HepG2 (cell line): Measurements from ENCODE around the gene NDE1. TPM values are rescaled to one million over a fixed set of nuclear protein-coding genes. Genes with fewer than 3 reads are reported as not detected.

Source experiments
- ERF ChIP-seq: IDR thresholded peaks from 2 replicates; pipeline ENCODE4 v1.6.1; 2018; ENCODE audit warnings: missing biosample characterization, missing genetic modification reagents
- FOXK1 ChIP-seq: sonication (generic); formaldehyde crosslinking; IDR thresholded peaks from 2 replicates; pipeline ENCODE4 v1.4.0; 2020; ENCODE audit warnings: low read depth, missing genetic modification reagents, borderline replicate concordance
- HDAC1 ChIP-seq: sonication (generic); formaldehyde crosslinking; IDR thresholded peaks from 2 replicates; pipeline ENCODE4 v1.5.1; 2020; ENCODE audit warnings: mild to moderate bottlenecking, missing genetic modification reagents
- JDP2 ChIP-seq: sonication (generic); formaldehyde crosslinking; IDR thresholded peaks from 2 replicates; pipeline ENCODE4 v1.8.1; 2022; ENCODE audit warnings: missing genetic modification reagents, borderline replicate concordance
- MEIS1 ChIP-seq: sonication (generic); formaldehyde crosslinking; IDR thresholded peaks from 2 replicates; pipeline ENCODE4 v1.9.0; 2021; ENCODE audit warnings: mild to moderate bottlenecking, missing genetic modification reagents, moderate library complexity, borderline replicate concordance
- NCOA5 ChIP-seq: sonication (generic); formaldehyde crosslinking; IDR thresholded peaks from 2 replicates; pipeline ENCODE4 v1.4.0; 2020; ENCODE audit warnings: missing genetic modification reagents
- NFE2L1 ChIP-seq: sonication (generic); formaldehyde crosslinking; IDR thresholded peaks from 2 replicates; pipeline ENCODE4 v1.4.0; 2020; ENCODE audit warnings: missing genetic modification reagents, mild to moderate bottlenecking, borderline replicate concordance
- PRDM4 ChIP-seq: sonication (generic); formaldehyde crosslinking; IDR thresholded peaks from 2 replicates; pipeline ENCODE4 v1.9.0; 2021; ENCODE audit warnings: missing genetic modification reagents, borderline replicate concordance
- RORA ChIP-seq: sonication (generic); formaldehyde crosslinking; IDR thresholded peaks from 2 replicates; pipeline ENCODE4 v1.5.0; 2020; ENCODE audit warnings: mild to moderate bottlenecking, missing genetic modification reagents, moderate library complexity
- SMAD9 ChIP-seq: sonication (generic); formaldehyde crosslinking; IDR thresholded peaks from 2 replicates; pipeline ENCODE4 v1.5.1; 2020; ENCODE audit warnings: mild to moderate bottlenecking, missing genetic modification reagents
- SMARCC2 ChIP-seq: fragments of 450-650 bp; IDR thresholded peaks from 2 replicates; pipeline ENCODE4 v1.6.1; 2017; ENCODE audit warnings: antibody characterized with exemption, mild to moderate bottlenecking
- YEATS4 ChIP-seq: sonication (generic); formaldehyde crosslinking; IDR thresholded peaks from 2 replicates; pipeline ENCODE4 v1.4.0; 2020; ENCODE audit warnings: missing genetic modification reagents, borderline replicate concordance
- ZBTB1 ChIP-seq: sonication (generic); formaldehyde crosslinking; IDR thresholded peaks from 2 replicates; pipeline ENCODE4 v1.4.0; 2020; ENCODE audit warnings: missing genetic modification reagents, borderline replicate concordance
- ZBTB14 ChIP-seq: sonication (generic); formaldehyde crosslinking; IDR thresholded peaks from 2 replicates; pipeline ENCODE4 v1.4.0; 2020; ENCODE audit warnings: missing genetic modification reagents
- ZBTB20 ChIP-seq: sonication (generic); formaldehyde crosslinking; IDR thresholded peaks from 2 replicates; pipeline ENCODE4 v1.8.1; 2023; ENCODE audit warnings: missing genetic modification reagents, low read depth, mild to moderate bottlenecking, borderline replicate concordance
- ZBTB44 ChIP-seq: sonication (generic); formaldehyde crosslinking; IDR thresholded peaks from 2 replicates; pipeline ENCODE4 v1.4.0; 2020; ENCODE audit warnings: missing genetic modification reagents
- ZNF317 ChIP-seq: sonication (generic); formaldehyde crosslinking; IDR thresholded peaks from 2 replicates; pipeline ENCODE4 v1.5.0; 2020; ENCODE audit warnings: mild to moderate bottlenecking, missing genetic modification reagents
- ZNF503 ChIP-seq: sonication (generic); formaldehyde crosslinking; IDR thresholded peaks from 2 replicates; pipeline ENCODE4 v1.4.0; 2020; ENCODE audit warnings: missing genetic modification reagents
- ZNF572 ChIP-seq: sonication (generic); formaldehyde crosslinking; IDR thresholded peaks from 2 replicates; pipeline ENCODE4 v1.5.1; 2020; ENCODE audit warnings: mild to moderate bottlenecking, missing genetic modification reagents
- ZNF652 ChIP-seq: IDR thresholded peaks from 2 replicates; pipeline ENCODE4 v1.6.1; 2016; ENCODE audit warnings: low read depth, borderline replicate concordance
- ZNF670 ChIP-seq: sonication (generic); formaldehyde crosslinking; IDR thresholded peaks from 2 replicates; pipeline ENCODE4 v1.8.0; 2022; ENCODE audit warnings: mild to moderate bottlenecking, missing genetic modification reagents, borderline replicate concordance
- ZNF678 ChIP-seq: sonication (generic); formaldehyde crosslinking; IDR thresholded peaks from 2 replicates; pipeline ENCODE4 v1.4.0; 2020; ENCODE audit warnings: mild to moderate bottlenecking, missing genetic modification reagents
- polyA plus RNA-seq, 8 experiments: library from polyadenylated mRNA; depleted of rRNA in 3 of 8; stranded (reverse) in 7 of 8; unstranded in 1 of 8; fragments of >200 nt; fragmentation: Illumina TruSeq in 4 of 8; extraction: Trizol in 4 of 8; gene quantifications; 2 replicates each; pipeline versions ENCODE4 v1.2.1 to v1.2.3, GENCODE V29; 2011 to 2016; ENCODE audit warnings: low read depth in 4 of 8, missing spikeins in 1 of 8, mixed read lengths in 1 of 8; ENCODE audit not compliant: insufficient read depth in 1 of 8
- total RNA-seq, 5 experiments: library from RNA; depleted of rRNA; stranded (reverse); fragments of >200 nt; fragmentation: Illumina TruSeq; extraction: Trizol; gene quantifications; 2 replicates each; pipeline ENCODE4 v1.2.3, GENCODE V29; 2016; ENCODE audit warnings: low read depth in 1 of 5

Gene NDE1
- total and polyA plus RNA-seq, 2 of the 13 experiments (the other 11 are each of a cell fraction or from before 2014, with no cell fraction given) = 40.9 to 72.5 TPM

- peak; percentile 77 for TF ChIP-seq ERF (CRISPR knock-in tag)
- no peak for TF ChIP-seq ZNF572 (CRISPR knock-in tag)
- TF ChIP-seq HDAC1 (CRISPR knock-in tag) = peak; percentile 91
- peak; percentile 70; the same call in 1 of the 2 replicates for TF ChIP-seq YEATS4 (CRISPR knock-in tag)
- peak; percentile 94 for TF ChIP-seq ZNF503 (CRISPR knock-in tag)
- no peak; the same call in 1 of the 2 replicates for TF ChIP-seq ZNF678 (CRISPR knock-in tag)
- peak; percentile 96; the same call in 1 of the 2 replicates for TF ChIP-seq ZNF670 (CRISPR knock-in tag)
- peak; percentile 67; the same call in 1 of the 2 replicates for TF ChIP-seq ZNF317
- no peak for TF ChIP-seq NCOA5 (CRISPR knock-in tag)
- peak; percentile 90 for TF ChIP-seq FOXK1
- TF ChIP-seq SMAD9 = no peak
- TF ChIP-seq ZNF652 (CRISPR knock-in tag) = peak; percentile 40; the same call in 1 of the 2 replicates
- no peak for TF ChIP-seq ZBTB44
- TF ChIP-seq RORA (CRISPR knock-in tag) = no peak
- no peak for TF ChIP-seq JDP2
- TF ChIP-seq MEIS1 (CRISPR knock-in tag) = no peak
- TF ChIP-seq ZBTB14 = no peak
- no peak for TF ChIP-seq PRDM4 (CRISPR knock-in tag)
- no peak for TF ChIP-seq NFE2L1
- peak; percentile 84; the same call in 1 of the 2 replicates for TF ChIP-seq ZBTB20 (CRISPR knock-in tag)
- TF ChIP-seq ZBTB1 (CRISPR knock-in tag) = no peak
- TF ChIP-seq SMARCC2 = peak; percentile 34; the same call in 1 of the 2 replicates
Observed at GRCh38 chr16:15608398-15609285, 41.4 kb upstream of the NDE1 start (continued).
